Measurements from ENCODE around the gene CISH. TPM values are rescaled to one million over a fixed set of nuclear protein-coding genes. Genes with fewer than 3 reads are reported as not detected.

CISH gene
- total and polyA plus RNA-seq, 9 of the 15 experiments (the other 6 are each of a cell fraction or from before 2014, with no cell fraction given), result 1.7 to 47.7 (median 18.3) TPM

- no peak for TF ChIP-seq ARID3A (IDR thresholded peaks at IDR 0.05; ENCODE audit: borderline replicate concordance, low read depth, low read length)
- TF ChIP-seq ZNF76 (CRISPR knock-in tag; IDR thresholded peaks at IDR 0.05; ENCODE audit: borderline replicate concordance), result no peak
- TF ChIP-seq KAT7 (CRISPR knock-in tag; IDR thresholded peaks at IDR 0.05; ENCODE audit: borderline replicate concordance), result no peak
- TF ChIP-seq FOSL1 (tag; conservative IDR thresholded peaks at IDR 0.05), result no peak
- TF ChIP-seq SLC30A9 (CRISPR knock-in tag; IDR thresholded peaks at IDR 0.05), result no peak
These were observed 48.7 kb downstream of the CISH start (continued) for GRCh38 chr3:50562861-50563260.

- H2AFZ ChIP-seq (ENCODE audit: low read depth, low read length), result no peak overlapping the region
- H3K36me3 ChIP-seq (ENCODE audit: control insufficient read depth, insufficient read depth, low read length), result no peaks in the 10 kb centered on the region
- TF ChIP-seq SMARCC2 (IDR thresholded peaks at IDR 0.05; ENCODE audit: low read depth), result no peak
- TF ChIP-seq ZFPM2 (CRISPR knock-in tag; IDR thresholded peaks at IDR 0.05), result no peak
- TF ChIP-seq ZNF644 (tag; IDR thresholded peaks at IDR 0.05; ENCODE audit: low read depth), result no peak
- no peak for TF ChIP-seq ZNF311 (CRISPR knock-in tag; IDR thresholded peaks at IDR 0.05)
- no peak for TF ChIP-seq ZKSCAN3 (CRISPR knock-in tag; IDR thresholded peaks at IDR 0.05)
- H3K9me1 ChIP-seq (ENCODE audit: control insufficient read depth, insufficient read depth, low read length), result no peaks in the 10 kb centered on the region
- H3K9me3 ChIP-seq (replicated peaks; ENCODE audit: control insufficient read depth, insufficient read depth, low read depth, low read length), result no peaks in the 10 kb centered on the region
- H3K27ac ChIP-seq (ENCODE audit: extremely low read depth, low read depth, low read length), result no peak overlapping the region
- POLR2A ChIA-PET, result interaction anchor here (0.9 kb wide), 1 partner anchor 9 kb away, joined by 3 read pairs; the partner anchor contains the start of gene HEMK1
- no peaks in the 10 kb centered on the region for H3K79me2 ChIP-seq (ENCODE audit: control insufficient read depth, insufficient read depth, low read length)
- CTCF ChIA-PET (ENCODE audit: low intra/inter-chr PET ratio), result no interaction called here
- H3K4me3 ChIP-seq, result no peak overlapping the region
- intact Hi-C loops (cut with micrococcal nuclease) (no loop called here), in situ Hi-C loops (cut with MboI) (no loop called here)
- no peak overlapping the region for H3K4me2 ChIP-seq (ENCODE audit: insufficient read depth, low read length)
- no peak overlapping the region for H3K9ac ChIP-seq (ENCODE audit: insufficient read depth in 1 of 2, low read depth in 2 of 2, low read length in 2 of 2)
- no peaks in the 10 kb centered on the region; a peak in 1 of 5 replicates for H3K4me1 ChIP-seq (replicated peaks in 1 of 2; ENCODE audit: control insufficient read depth in 2 of 2, insufficient read depth in 2 of 2, low read length in 2 of 2)
- BruUV-seq (replicated peaks), result no TSS peak
- no peak for ATAC-seq
- no peaks in the 10 kb centered on the region for H3K27me3 ChIP-seq (ENCODE audit: control insufficient read depth in 2 of 2, insufficient read depth in 2 of 2, low read length in 2 of 2)
- no peak for FAIRE-seq
- no peak for DNase-seq (ENCODE audit: extremely low read depth in 1 of 4, low spot score in 3 of 4)
- H4K20me1 ChIP-seq (replicated peaks; ENCODE audit: control insufficient read depth, insufficient read depth, low read length), result no peaks in the 10 kb centered on the region
These were observed 51.9 kb downstream of the CISH start for GRCh38 chr3:50559702-50560101.

Data from K562 (cell line).